ENCODE results near the gene FANCM. TPM values are rescaled to one million over a fixed set of nuclear protein-coding genes. Genes with fewer than 3 reads are reported as not detected.
"Not testable (repeated sequence)": the region's sequence is repeated elsewhere in the genome, so short reads cannot be mapped to it uniquely, and the experiment has no call there.

The FANCM gene
- polyA plus RNA-seq, 3 donors: 11.8 to 15.2 (median 13.1) TPM

GRCh38 chr14:45214341-45214740, 78.6 kb downstream of the FANCM start:
- not testable (repeated sequence) for DNase-seq (ENCODE audit: low read depth in 3 of 3, low spot score in 2 of 3)

- no peak for DNase-seq (ENCODE audit: low read depth in 3 of 3, low spot score in 2 of 3)
Observed at GRCh38 chr14:45222485-45223262, 86.9 kb downstream of the FANCM start.

GRCh38 chr14:45227566-45227965, 91.8 kb downstream of the FANCM start:
- no peak for DNase-seq (ENCODE audit: low read depth in 3 of 3, low spot score in 2 of 3)

- DNase-seq (ENCODE audit: low read depth in 3 of 3, low spot score in 2 of 3): no peak
Observed at GRCh38 chr14:45238988-45239387, 103.3 kb downstream of the FANCM start.

- no peak for DNase-seq (ENCODE audit: low read depth in 3 of 3, low spot score in 2 of 3)
Observed at GRCh38 chr14:45242706-45243105, 107.0 kb downstream of the FANCM start.

- no peak for DNase-seq (ENCODE audit: low read depth in 3 of 3, low spot score in 2 of 3)
Observed at GRCh38 chr14:45246151-45246550, 110.4 kb downstream of the FANCM start.

GRCh38 chr14:45246691-45247090, 111.0 kb downstream of the FANCM start:
- DNase-seq (ENCODE audit: low read depth in 3 of 3, low spot score in 2 of 3): no peak

GRCh38 chr14:45247427-45247826, 111.7 kb downstream of the FANCM start:
- no peak for DNase-seq (ENCODE audit: low read depth in 3 of 3, low spot score in 2 of 3)

- DNase-seq (ENCODE audit: low read depth in 3 of 3, low spot score in 2 of 3): no peak
Observed at GRCh38 chr14:45249856-45250575, 114.3 kb downstream of the FANCM start.

Other genes starting within 250 kb of the FANCM start
- gene KLHL28, start 174.0 kb upstream of the FANCM start, polyA plus RNA-seq (ENCODE audit: insufficient read length in 3 of 3): 10 to 100 TPM; 15.1 to 17.3 (median 17.0) TPM
- 10 to 100 TPM; 33.8 to 41.9 (median 35.7) TPM for gene TOGARAM1, start 173.7 kb upstream of the FANCM start, polyA plus RNA-seq (ENCODE audit: insufficient read length in 3 of 3)
- gene PRPF39, start 51.8 kb upstream of the FANCM start, polyA plus RNA-seq (ENCODE audit: insufficient read length in 3 of 3): 10 to 100 TPM; 69.3 to 74.9 (median 74.3) TPM
- 100 to 1,000 TPM; 130 to 143 (median 134) TPM for gene FKBP3, start 1.4 kb upstream of the FANCM start, polyA plus RNA-seq (ENCODE audit: insufficient read length in 3 of 3)
- 10 to 100 TPM; 39.7 to 41.1 (median 39.7) TPM for gene MIS18BP1, start 117.3 kb downstream of the FANCM start, polyA plus RNA-seq (ENCODE audit: insufficient read length in 3 of 3)